ENCODE results near the gene GSTO2.

GSTO2 gene

DNA sequence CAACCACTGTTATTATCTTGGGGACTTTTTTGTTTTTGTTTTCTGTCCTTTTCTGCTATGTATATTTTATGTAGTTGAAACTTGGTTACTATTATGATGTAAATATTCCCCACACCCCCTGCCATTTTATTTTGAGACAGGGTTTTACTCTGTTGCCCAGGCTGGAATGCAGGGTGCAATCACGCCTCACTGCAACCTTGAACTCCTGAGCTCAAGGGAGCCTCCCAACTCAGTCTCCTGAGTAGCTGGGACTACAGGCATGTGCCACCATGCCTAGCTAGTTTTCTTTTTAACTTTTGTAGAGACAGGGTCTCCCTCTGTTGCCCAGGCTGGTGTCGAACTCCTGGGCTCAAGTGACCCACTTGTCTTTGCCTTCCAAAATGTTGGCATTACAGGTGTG, 18.0 kb downstream of the GSTO2 start:
- DNase-seq: no peak

DNA sequence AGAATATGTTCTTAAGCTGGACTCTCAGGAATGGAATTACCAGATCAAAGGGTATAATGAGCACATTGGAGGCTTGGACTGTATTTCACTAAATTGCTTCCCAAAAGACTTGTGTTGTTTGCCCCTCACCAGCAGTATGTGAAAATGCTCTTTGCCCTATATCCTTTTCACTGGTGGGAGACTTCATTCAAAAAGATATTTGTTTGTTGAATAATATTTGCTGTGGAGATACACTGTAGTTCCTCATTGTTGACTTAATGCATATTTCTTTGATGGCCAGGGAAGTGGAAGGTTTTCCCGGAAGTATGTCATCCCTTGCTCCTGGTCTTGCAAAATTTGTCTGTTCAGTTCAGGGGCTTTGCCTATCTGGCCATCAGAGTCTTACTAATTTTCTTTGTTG, 19.4 kb downstream of the GSTO2 start:
- DNase-seq: no peak

DNA sequence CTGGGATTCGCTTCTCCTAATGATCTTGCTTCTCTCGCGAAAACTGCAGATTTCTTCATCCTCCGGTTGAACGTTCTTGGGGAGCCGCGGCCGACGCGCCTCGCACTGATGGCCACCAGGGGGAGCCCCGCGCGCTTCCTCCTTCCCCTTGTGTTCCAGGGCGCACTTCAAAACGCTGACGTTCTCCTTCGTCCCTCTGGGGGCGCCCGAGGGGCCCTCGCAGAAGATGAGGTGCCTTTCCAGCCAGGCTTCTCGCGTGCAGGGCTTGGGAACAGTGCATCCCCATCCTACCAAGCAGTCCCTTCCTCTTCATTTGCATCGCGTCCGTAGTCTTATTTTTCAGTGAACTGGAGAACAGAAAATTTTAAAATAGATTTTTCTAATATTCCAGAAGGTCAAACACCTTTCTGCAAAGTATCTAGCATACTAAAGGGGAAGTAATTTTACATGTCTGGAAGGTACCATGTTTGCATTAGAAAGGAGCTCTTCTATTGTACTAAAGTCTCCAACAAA, 22.5 kb downstream of the GSTO2 start:
- peak; percentile 87 for DNase-seq

DNA sequence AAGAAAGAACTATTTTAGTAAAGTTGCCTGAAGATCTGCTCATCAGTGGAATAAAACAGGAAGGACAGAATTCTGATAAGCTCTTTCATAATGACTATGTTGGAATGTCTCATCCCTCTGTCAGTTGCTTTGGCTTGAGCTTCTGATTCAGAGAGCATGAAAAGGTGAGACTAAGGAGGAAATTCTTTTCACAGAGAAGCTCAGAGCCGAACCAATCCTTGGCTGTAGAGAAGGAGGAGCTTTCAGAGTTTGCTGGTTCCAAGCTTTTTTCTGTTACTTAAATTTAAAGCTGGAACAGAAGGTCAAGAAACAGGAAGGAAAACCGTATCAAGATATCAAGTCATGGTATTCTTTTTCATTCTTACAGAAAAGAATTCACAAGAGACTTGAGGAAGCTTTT, 24.0 kb downstream of the GSTO2 start:
- no peak for DNase-seq

DNA sequence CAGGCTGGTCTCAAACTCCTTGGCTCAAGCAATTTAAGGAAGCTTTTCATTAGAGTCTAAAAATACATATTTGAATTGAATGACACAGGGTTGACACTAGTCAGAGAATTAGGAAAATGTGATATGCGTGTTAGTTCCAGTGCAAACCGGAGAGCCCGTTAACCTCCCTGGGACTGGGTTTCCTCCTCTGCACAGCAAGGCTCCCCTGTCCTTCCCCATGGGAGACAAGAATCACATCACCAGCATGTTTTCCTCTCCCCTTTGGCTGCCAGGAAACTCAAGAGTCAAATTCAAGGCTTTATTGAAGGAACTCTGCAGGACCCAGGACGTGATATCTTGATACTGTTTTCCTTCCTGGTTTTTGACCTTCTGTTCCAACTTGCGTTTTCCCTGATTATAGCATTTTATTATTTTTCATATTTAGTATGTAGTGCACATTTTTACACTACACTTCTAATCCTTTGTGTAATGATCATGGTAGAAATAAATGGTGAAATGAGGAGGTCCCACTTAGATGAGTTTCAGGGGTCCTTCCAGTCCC, 24.9 kb downstream of the GSTO2 start:
- no peak for DNase-seq

DNA sequence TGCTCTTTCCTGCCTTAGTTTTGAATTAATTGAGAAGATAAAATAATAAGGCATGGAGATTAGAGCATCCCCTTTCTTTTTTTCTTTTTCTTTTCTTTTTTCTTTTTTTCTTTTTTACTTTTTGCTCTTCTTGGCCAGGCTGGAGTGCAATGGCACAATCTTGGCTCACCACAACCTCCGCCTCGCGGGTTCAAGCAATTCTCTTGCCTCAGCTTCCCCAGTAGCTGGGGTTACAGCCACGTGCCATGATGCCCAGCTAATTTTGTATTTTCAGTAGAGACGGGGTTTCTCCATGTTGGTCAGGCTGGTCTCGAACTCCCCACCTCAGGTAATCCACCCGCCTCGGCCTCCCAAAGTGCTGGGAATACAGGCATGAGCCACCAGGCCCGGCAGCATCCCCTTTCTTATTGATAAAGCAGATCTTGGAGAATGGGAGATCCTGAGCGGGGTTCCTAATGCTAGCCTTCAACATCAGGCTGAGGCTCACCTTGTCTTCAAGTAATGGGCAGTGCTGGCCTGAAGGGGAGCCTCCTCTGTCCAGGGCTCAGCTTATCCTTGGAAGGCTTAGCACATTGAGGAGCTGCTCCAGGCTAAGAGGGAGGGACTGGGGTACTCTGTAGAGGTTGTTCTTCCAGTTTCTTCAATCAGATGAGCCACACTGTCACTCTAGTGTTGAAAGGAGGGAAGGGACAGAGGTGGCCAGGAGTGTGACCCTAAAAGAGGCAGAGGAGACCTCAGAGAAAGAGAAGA, 27.9 kb downstream of the GSTO2 start:
- no peak for DNase-seq

DNA sequence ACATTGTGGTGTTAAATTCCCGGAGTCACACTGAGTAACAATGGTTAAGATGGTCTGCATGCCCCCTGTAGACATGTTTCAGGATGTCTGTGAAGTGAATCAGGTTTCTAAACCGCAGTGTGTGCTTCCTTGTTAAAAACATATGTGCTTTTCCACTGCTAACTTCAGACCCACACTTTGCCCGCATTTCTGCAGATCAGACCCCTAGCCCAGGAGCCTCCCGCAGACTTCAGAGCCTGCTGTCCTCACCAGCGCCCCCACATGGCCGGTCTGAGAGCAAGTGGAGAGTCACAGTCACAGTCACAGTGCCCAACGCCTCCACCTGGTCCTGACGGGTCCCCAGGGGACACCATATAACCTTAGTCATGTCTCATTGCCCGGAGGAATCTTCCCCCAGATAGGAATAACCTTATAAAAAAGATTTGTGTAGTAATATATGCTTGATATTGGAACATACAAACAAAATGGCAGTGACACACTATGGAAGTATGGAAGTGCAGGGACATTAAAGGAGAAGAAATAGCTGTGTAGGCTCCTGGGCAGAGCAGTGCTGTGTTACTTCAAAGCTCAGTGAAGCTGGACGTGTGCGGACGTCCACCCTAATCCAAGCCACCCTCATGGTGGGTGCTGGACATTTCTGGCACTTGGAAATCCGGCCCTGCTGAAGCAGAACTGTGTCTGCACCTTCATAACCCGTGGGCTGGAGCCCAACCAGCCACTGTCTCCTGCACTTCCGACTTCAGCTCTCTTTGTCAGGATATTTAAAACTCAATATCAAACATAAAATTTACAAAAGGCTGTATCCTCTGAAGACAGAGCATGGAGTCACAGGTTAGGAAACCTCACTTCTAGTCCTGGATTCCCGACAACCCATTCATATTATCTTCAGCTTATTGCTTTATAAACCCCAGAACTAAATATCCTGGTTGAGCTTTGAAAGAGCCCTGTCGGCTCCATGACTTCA, 29.0 kb downstream of the GSTO2 start:
- peak; percentile 49 for DNase-seq

DNA sequence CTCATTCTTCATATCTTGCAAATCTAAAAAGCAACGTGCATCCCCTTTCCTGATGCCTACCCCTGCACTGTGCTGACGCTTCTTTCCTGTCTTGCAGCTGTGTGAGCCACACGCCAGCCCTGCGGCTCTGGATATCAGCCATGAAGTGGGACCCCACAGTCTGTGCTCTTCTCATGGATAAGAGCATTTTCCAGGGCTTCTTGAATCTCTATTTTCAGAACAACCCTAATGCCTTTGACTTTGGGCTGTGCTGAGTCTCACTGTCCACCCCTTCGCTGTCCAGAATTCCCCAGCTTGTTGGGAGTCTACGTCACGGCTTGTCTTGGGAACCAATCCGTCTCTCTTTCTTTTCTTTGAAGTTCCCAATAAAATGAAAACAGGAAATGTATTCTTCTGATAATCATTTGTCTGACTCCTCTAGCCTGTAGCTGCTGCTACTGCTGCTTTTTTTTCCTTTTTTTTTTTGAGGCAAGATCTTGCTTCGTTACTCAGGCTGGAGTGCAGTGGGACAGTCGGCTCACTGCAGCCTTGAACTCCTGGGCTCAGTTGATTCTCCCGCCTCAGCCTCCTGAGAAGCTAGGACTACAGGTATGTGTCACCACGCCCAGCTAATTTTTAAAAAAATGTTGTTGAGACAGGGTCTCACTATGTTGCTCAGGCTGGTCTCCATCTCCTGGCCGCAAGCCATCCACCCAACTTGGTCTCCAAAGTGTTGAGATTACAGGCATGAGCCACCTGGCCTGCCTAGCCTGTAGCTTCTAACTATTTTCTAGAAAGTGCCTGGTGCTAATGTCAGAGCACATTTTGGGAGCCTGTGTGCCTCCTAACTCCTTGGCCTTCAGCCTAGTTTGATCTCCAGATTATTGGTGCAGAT, 30.3 kb downstream of the GSTO2 start:
- no peak for DNase-seq

DNA sequence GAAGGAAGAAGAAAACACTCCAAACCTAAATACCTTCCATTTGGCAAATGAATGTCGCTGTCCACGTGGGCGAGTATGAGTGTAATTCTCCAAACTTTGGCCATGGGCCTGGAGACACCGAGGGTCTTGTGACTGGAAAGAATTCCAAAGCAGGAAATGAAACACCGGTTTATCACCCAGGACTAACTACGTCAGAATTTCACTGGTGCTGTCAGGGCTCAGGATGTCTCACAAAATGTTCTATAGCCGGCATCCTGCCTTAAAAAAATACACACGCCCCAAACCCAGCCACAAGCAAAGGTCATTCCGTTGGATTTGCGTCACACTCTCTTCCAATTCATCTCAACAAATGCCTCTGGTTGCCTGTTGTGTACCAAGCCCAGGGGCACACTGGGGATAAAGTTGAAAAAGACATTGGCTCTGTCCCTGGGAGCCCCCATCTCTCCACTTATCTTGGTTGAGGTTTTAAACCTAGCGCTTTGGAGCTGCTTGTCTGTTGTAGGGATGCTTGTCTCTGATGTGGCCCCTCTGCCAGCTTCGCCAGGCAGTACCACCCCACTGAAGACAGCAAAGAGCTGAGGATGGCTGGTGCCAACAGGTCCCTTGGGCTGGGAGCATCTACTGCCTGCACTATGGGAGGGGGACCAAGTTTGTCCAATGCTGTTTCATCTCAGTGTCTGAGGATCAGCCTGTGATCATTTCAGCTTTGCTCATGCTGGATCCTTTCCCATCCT, 31.2 kb downstream of the GSTO2 start:
- DNase-seq: no peak

DNA sequence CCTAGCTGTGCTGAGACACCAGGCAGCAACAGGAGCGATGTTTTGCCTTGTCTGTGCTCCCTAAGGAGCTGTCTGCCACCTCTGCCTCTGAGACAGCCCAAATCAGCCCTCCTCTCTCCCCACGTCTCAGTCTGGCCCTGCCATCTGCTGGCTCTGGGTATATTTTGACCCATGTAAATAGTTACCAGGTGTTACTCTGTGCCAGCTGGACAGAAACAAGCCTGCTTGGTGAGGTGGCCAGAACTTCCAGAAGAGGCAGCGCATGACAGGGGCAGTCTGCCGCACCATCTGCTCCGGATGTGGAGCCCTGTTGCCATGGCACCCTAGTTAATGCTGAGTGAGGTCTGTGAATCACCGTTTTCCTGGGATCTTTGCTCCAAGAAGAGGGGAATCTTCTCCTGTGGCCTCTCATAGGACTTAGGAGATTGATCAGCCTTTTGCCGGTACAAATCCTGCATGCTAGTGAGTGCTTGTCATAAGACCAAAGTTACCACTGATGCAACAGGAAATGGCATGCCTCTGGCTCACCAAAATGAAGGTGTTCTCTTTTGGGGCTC, 31.8 kb downstream of the GSTO2 start:
- DNase-seq: no peak

DNA sequence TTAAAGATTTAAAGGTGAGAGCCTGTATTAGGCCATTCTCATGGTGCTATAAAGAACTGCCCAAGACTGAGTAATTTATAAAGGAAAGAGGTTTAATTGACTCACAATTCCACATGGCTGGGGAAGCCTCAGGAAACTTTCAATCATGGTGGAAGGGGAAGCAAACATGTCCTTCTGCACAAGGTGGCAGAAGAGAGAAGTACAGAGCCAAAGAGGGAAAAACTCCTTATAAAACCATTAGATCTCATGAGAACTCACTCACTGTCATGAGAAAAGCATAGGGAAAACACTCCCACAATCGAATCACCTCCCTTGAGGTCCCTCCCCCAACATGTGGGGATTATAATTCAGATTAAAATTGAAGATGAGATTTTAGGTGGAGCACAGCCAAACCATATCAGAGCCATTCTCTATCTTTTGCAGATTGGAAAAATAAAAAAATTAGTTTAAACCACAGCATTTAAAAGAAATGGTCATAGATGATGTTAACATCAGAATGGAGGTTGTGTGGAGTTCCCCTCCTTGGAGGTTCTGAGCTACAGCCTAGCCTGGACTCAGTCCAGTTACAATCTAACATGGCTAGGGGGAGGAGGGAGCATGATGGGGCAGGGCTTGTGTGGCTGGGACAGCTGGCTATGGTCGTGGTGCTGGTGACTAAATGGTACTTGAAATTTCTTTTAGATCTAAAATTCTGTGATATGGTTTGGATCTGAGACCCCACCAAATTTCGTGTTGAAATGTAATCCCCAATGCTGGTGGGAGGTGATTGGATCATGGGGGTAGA, 33.1 kb downstream of the GSTO2 start:
- no peak for DNase-seq

DNA sequence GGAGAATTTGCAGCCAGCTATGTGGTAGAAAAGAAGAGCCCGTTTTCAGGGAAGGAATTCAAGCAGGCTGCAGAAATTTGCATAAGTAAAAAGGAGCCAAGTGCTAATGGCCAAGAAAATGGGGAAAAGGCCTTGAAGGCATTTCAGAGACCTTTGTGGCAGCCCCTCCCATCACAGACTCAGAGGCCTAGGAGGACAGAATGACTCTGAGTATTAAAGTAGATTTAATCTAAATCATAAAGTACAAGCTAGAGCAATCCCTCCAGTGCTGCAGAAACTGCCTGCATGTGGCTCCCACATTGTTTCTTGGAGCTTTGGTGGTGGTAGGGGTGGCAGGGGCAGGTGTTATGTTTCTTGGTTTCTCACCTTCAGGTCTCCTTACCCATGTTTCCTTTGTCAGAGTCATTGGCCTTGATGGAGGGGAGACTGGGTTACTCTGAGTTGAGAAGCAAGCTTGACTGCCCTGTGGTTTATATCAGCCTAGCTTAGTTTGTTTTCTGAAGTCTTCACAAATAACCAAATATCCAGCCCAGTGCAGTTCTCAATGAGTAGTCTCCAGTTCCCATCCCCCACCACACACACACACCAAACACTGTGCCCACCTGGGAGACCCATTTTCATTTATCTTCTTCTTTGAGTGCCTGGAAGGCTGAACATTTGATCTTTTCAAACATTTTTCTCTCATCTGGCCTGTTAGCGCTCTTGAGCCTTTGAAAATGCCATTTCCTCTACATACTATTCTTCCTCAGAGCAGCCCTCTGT, 34.8 kb downstream of the GSTO2 start:
- DNase-seq: no peak

DNA sequence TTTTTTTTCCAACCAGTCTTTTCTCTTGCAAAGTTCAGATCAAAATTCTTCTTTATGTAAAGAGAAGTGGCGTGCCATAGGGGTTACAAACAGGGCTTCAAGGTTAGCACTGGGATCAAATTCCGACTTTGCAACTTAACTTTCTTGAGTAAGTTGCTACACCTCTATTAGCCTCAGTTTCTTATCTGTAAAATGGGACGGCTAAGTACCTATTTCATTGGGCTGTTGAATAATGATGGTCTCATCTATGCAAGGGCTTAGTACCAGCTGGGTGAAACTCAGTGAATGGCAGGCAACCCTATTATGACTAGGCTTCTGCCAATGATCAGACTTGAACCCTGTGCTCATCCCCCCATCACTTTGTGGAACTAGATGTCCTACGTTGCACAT, 35.4 kb downstream of the GSTO2 start:
- DNase-seq: no peak

DNA sequence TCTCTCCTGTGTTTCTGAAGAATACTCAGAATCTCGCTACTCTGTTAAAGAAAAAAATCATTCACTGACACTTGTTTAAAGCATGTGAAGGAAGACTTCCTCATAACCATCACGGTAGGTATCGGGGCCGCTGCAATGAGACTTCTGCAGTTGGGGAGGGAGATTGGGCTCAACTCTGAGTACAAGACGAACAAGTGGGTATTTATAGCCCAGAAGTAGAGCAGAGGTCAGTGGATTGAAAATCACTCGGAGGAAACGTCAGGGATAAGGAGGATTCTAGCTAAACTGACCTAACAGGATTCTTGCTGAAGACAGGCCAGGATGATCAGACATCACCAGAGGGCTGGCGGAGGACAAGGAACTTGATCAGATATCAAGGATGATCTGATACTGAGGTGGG, 35.9 kb downstream of the GSTO2 start:
- DNase-seq: no peak

DNA sequence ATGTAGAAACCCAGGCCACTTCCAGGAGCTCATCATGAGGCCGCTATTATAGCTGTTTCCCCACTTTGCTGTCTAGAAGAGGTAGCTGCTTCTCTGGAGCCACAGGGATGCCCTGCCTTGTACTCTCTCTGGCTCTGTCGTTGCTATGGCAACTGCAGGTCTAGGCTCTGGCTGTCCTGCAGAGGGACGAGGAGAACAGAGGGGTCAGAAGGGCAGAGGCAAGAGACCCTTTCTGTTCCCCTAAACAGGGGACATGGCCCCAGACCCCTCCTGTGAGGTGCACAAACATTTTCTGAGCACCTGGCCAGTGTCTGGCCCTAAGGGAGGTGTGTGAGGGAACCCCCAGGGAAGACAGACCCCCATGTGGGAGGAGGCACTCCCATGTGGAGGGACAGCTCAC, 37.9 kb downstream of the GSTO2 start:
- DNase-seq: no peak

DNA sequence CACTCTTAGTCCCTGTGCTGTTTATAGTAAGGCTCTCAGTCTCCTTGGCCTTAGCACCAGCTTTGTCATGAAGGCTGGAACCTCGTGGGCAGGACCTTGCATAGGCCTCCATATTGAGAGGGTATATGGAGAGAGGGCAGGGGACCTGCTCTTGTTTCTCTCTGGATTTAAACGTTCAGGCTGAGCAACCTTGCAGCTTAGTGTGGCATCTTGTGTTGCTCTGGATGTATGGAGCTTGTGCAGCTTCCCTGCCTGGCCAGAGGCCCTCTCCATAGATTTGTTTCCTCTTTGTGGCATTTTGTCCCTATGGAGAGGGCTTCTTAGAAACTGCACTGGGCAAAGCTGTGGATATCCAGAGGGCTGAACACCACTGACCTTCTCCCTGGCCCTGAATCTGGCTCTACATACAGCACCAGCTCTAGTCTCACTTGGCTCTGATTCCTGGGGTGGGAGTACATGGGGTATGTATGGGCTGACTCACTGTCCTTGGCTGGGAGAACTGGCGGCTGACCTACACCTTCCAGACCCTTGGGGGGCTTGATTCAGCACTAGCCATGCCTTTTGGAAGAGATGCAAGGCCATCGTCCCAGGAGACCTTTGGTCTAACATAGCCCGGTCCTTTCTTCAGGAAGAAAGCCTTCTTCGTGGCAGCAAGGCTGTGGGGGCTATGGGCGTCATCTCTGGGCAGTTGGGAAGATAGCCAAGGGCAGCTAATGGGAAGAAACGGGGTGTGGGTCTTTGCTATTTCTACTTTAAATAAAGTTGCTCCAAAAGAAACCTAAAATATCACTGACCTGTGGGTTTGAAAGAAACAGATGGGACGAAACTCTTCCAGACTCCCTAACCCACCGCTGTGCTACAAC, 38.8 kb downstream of the GSTO2 start:
- DNase-seq: no peak

DNA sequence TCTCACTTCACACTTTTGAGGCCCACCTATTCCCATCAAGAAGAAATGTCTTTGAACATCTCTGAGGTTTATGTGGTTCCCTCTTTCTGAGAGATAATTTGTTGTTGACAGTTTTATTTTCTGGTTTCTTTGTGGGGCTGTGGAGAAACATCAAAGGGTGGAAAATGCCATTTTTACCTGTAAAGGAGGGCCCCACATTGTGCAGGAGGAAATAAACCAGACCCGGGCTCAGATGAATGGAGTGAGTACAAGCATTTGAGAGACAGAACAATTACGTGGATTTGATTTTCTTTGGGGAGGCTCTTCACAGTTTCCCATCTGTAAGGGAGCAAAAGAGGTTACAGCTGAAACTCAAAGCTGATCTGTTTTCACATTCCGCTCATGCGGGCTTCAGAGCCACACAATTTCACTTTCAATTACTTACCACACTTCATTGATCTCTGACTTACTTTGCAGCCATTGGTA, 39.5 kb downstream of the GSTO2 start:
- peak; percentile 26 for DNase-seq

All from stimulated activated CD4-positive, alpha-beta T cell treated with anti-CD3 and anti-CD28 coated beads, Interleukin-1b, Interleukin-23, amount 100 ng/mL, for 48 hours (primary cell).